NCI-H1436 treated with DMSO at 0.1 percent for 48 hours (cell line): ENCODE data around the gene CMTR1.
A peak's percentile ranks its signal among the peaks of the same experiment; 100 is the strongest.
"Not testable (repeated sequence)": the region's sequence is repeated elsewhere in the genome, so short reads cannot be mapped to it uniquely, and the experiment has no call there.

Experiments
- DNase-seq: peaks from one replicate; lab custom pipeline; 2025; lab: John Stamatoyannopoulos, UW

CMTR1 gene

GRCh38 chr6:37491830-37492208 lies 58.8 kb downstream of the CMTR1 start:
- DNase-seq, result no peak

GRCh38 chr6:37492236-37492972 lies 59.4 kb downstream of the CMTR1 start:
- DNase-seq, result no peak

GRCh38 chr6:37492991-37493660 lies 60.1 kb downstream of the CMTR1 start:
- no peak for DNase-seq

GRCh38 chr6:37493661-37493995 lies 60.6 kb downstream of the CMTR1 start:
- no peak for DNase-seq

GRCh38 chr6:37495244-37495934 lies 62.4 kb downstream of the CMTR1 start:
- peak; percentile 56 for DNase-seq

- no peak for DNase-seq
Measured at GRCh38 chr6:37496951-37497885, 64.2 kb downstream of the CMTR1 start.

GRCh38 chr6:37499433-37500293 lies 66.6 kb downstream of the CMTR1 start, which contains the start of gene CCDC167:
CCDC167 (minus strand) TSS chr6:37499893; CDS start chr6:37499863, 30 bp downstream.
- peak; percentile 97 for DNase-seq

GRCh38 chr6:37500294-37500608 lies 67.2 kb downstream of the CMTR1 start:
- no peak for DNase-seq

GRCh38 chr6:37500904-37501303 lies 67.9 kb downstream of the CMTR1 start:
- DNase-seq, result not testable (repeated sequence)

GRCh38 chr6:37501632-37502491 lies 68.8 kb downstream of the CMTR1 start:
- DNase-seq, result no peak

- DNase-seq, result no peak
Measured at GRCh38 chr6:37502703-37503291, 69.8 kb downstream of the CMTR1 start.

GRCh38 chr6:37503309-37503965 lies 70.4 kb downstream of the CMTR1 start:
- DNase-seq, result no peak

GRCh38 chr6:37504024-37504423 lies 71.0 kb downstream of the CMTR1 start:
- DNase-seq, result no peak

GRCh38 chr6:37506479-37506878 lies 73.5 kb downstream of the CMTR1 start:
- no peak for DNase-seq

- DNase-seq, result no peak
Measured at GRCh38 chr6:37507077-37507476, 74.1 kb downstream of the CMTR1 start.

GRCh38 chr6:37507690-37508421 lies 74.8 kb downstream of the CMTR1 start:
- no peak for DNase-seq

- DNase-seq, result no peak
Measured at GRCh38 chr6:37511201-37511600, 78.2 kb downstream of the CMTR1 start.

- DNase-seq, result no peak
Measured at GRCh38 chr6:37511910-37512399, 78.9 kb downstream of the CMTR1 start.
